ENCODE data around the gene RIPK1.
"Not testable (repeated sequence)": the region's sequence is repeated elsewhere in the genome, so short reads cannot be mapped to it uniquely, and the experiment has no call there.

Gene RIPK1

DNA sequence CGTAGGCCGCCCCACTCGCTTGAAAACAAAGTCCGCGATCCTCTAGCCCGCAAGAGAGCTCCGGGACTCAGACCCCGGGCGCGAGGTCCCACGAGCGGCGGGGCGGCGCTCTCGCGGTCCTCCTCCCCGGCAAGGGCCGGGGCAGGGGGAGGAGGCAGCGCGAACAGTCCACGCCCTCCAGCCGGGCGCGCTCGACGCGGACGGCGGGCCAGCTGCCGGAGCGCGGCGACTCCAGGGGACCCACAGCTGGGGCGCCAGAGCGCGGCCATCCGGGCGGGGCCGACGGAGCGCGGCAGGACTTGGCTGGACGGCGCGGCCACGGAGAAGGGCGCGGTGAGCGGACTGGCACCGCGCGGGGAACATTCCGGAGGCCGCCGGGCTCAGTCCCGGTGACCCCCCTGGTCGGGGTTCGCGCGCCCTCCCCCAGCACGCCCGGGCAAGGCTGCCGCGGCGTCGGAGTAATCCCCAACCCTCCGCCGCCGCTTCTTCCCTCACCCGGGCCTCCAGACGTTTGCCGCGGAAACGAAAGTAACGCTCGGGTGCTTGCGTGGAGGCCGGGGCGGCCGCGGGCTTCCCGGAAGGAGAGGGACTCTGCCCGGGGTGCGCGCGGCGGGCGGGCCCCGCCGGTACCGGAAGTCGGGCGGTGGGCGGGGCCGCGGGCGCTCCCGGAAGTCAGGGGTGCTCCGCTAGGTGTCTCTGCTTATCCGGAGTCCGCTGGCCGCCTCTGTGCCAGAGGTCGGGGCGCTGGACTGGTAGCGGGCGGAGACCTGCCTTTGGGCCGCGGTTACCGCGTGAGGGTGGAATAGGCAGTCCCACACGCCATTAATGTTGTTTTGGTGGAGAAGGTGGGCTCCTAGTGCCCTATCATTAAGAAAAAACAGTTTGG, at the start of gene RIPK1:
Gene RIPK1 (plus strand): TSS at position 166 of the 886 bp plus-strand sequence. CDS start 8,330 bp downstream, outside the sequence.
- peak; percentile 95 for DNase-seq (ENCODE audit: low read depth)

DNA sequence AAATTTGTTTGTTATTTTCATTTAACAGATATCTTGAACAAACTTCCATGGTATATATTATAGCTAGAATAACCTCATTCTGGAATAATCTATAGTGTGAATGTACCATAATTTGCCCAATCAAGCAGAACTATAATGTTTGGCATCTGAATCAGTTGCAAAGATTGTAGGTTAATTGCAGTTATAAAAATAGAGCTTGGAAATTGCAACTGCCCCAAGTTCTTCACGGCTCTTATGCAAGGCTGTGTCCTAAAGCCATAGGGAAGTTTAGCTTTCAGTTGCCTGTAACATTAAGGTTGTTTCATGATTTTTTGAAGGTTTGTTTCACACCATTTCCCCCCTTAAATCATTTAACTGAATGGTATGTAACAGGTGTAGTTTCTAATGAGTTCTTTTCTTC, 49.2 kb upstream of the RIPK1 start:
- DNase-seq (ENCODE audit: low read depth), result no peak

DNA sequence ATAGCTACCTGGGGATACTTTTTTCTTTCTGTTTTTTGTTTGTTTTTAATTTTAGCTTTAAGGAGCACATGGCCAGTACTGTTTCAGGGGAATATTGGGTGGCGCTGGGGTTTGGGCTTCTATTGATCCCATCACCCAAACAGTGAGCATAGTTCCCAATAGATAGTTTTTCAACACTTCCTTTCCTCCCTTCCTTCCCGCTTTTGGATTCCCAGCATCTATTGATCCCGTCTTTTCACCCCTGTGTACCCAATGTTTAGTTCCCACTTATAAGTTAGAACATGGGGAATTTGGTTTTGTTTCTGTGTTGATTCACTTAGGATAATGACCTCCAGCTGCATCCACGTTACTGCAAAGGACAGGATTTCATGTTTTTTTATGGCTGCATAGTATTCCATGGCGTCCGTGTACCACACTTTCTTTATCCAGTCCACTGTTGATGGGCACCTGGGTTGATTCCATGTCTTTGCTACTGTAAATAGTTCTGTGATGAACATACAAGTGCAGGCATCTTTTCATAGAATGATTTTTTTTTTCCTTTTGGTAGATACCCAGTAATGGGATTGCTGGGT, 48.5 kb upstream of the RIPK1 start:
- DNase-seq (ENCODE audit: low read depth), result no peak

DNA sequence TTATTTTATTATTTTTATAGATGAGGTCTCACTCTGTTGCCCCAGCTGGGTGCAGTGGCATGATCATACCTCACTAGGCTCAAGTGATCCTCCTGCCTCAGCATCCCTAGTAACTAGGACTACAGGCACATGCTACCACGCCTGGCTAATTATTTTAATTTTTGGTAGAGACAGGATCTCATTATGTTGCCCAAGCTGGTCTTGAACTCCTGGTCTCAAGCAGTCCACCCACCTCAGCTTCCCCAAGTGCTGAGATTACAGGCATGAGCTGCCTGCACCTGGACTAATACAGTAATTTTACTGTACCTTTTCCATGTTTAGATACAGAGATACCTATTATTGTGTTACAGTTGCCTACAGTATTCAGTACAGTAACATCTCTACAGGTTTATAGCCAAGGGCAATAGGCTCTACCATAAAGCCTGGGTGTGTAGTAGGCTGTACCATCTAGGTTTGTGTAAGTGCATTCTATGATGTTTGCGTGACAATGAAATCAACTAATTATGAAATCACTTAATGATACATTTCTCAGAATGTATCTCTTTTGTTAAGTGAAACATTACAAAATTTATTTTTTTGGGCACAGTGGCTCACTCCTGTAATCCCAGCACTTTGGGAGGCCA, 47.2 kb upstream of the RIPK1 start:
- DNase-seq (ENCODE audit: low read depth), result not testable (repeated sequence)

DNA sequence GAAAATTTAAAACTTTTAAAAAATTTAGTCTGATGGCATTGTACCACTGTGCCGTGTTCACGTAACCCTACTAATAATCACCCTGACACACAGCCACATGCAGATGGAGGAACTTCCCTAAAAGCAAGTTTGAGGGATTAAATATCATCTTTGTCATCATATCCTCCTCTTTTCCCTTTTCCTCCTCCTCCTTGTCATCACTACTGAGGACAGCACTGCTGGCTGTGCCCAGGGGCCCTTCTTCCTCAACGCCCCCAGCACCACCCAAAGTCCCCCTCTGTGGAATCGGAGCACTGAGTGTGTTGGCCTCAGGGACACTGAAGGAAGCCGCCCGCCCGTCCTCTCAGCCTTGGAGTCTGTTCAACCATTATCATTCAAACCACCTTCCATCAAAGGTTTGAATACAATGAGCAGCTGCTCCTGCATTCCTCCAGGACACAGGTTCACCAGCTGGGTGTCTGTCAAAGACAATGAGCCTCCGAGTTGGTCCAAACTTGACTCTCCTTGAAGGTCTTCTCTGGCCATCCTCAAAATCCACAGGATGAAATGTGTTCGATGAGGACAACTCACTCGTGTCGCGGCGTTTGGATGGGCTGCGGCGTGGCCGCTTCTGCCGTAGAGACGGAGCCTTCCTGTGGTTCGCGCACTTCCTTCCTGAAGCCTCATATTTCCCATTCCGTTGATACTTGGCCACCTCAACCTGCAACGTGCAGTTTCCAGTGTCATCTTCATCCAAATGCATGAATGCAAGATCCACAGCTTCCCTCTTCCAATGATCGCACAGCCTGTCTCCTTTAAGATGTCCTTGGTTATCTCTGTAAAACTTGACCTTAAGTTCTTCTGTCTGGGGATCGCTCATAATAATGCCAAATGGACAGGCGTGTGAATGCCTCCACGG, 45.3 kb upstream of the RIPK1 start:
- no peak for DNase-seq (ENCODE audit: low read depth)

DNA sequence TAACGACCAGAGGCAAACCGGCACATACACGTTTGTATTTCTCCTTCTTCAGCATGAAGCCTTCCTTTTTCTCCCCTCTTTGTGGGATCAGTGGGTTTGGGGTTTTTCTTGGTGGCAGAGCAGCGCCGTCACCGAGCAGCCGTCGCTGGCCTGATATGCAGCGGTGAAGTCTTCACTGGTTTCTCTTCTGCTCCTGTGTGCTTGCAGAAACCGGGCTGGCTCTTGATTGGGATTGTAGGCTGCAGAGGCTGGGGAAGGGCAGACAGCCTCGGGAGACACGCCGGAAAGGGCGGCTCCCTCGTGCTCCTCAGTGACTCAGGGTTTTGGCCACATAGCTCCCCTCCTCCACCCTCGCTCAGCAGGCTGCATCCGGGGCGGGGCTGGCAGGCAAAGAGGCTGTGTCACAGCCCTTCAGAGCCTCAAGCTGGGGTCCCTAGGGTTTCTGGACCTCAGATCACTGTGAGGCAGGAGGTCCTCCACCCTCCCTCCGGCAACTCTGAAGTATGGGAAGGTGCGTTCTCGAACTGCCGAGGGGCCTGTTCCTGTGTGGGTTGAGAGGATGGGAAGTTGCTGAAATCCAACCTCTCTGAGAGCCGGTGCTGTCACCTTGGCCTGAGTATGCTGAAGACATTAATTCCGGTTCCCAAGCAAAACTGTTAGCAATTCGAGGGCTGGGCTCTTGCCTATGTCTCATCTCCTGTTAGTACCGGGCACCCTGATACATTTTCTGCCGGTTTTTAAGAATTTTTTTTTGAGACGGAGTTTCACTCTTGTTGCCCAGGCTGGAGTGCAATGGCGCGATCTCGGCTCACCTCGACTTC, 44.4 kb upstream of the RIPK1 start:
- DNase-seq (ENCODE audit: low read depth), result peak; percentile 83

DNA sequence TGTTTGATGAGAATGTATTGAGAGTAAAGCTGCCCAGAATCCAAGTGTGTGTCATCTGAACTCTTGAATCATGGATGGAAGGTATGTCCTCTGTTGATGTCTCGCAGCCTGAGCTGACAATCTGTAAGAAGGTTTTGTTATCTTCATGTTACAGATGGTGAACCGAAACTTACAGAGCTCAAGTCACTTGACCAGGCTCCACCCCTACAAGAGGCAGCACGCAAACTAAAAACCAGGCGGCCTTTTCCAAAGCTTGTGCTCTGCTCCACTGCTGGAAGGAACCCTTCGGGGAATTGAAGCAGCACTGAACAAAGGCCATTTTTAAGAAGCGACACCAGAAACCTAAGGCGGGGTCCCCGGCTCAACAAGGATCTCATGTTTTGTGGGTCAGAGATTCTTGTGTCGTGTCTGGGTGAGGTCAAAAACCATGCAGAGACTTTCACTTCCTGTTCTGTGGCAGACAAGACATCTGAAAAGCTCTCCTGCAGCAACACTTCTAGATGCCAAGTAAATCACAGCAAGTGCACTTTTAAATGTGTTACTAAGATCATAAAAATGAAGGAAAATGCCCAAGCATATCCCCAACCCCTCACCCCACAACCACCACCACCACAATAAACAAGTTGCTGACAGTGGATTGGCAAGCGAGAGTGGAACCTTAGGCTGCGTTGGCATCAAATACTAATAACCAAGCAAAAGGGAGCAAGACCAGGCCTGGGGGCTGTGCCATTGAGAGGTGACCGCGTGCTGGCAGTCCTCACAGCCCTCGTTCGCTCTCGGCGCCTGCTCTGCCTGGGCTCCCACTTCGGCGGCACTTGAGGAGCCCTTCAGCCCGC, 41.3 kb upstream of the RIPK1 start:
- DNase-seq (ENCODE audit: low read depth), result peak; percentile 14

DNA sequence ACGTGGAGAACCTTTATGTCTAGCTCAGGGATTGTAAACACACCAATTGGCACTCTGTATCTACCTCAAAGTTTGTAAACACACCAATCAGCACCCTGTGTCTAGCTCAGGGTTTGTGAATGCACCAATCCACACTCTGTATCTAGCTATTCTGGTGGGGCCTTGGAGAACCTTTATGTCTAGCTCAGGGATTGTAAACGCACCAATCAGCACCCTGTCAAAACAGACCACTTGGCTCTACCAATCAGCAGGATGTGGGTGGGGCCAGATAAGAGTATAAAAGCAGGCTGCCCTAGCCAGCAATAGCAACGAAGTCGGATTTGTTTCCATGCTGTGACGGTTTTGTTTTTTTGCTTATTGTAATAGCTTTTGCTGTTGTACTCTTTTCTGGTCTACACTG, 40.1 kb upstream of the RIPK1 start:
- not testable (repeated sequence) for DNase-seq (ENCODE audit: low read depth)

DNA sequence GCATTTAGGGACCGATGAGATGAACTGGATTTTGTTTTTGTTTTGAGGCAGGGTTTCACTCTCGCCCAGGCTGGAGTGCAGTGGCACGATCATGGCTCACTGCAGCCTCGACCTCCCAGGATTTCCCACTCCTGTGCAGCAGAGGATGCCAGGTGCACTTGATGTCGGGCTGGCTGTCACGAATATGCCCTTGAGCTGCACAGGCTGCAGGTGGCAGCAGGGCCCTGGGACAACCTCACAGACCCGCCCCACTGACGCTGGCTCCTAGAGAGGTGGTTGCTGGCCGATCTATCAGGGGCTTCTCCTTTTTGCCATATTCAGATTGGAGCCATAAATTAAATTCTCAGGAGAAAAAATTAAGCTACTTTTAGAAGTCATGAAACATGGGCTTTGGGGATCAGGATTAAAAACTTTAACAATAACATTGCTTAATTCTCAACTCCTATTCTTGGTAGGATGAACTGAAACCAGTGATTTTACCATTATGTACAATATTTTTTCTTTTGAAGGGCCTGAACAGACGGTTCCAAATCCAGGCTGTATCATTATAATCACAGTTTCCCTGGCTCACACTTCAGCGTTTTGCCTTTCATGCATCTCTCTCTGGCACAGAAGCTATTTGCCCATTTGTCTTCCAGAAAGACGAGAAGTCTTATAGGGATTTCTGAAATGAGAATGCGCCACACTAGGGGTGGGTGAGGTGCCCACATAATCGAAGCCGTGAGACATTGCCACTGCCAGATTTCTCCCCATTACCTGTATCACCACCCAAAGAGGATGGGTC, 36.2 kb upstream of the RIPK1 start:
- DNase-seq (ENCODE audit: low read depth), result no peak

DNA sequence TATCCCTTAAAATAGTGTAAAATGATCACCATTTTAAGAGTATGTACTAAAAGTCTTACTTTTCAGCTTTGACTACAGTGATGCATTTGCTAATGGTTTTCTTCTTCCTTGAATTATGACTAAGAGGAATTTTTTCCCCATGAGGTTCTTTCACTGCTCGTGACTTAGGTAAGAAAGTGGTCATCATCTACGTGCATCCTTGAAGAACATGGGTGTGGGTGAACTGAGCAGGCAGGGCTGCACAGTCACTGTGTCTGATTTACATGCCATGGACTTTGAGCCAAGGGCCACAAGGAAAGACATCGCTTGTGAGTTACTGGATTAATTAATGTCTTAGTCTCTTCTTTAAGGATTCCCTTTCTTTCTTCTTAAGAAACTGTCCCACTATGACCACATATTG, 35.3 kb upstream of the RIPK1 start:
- DNase-seq (ENCODE audit: low read depth), result no peak

DNA sequence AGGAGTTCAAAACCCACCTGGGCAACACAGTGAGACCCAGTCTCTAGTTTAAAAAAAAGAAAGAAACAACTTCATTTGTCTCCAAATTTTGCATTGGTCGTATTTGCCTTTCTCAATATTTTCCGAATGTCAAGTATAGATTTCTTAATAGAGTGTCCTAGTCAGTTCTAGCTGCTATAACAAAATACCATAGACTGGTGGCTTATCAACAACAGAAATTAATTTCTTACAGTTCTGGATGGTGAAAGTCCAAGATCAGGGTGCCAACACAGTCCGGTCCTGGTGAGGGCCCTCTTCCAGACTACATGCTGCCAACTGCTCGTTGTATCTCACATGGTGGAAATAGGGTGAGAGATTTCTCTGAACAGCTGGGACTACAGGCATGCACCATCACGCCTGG, 34.6 kb upstream of the RIPK1 start:
- no peak for DNase-seq (ENCODE audit: low read depth)

DNA sequence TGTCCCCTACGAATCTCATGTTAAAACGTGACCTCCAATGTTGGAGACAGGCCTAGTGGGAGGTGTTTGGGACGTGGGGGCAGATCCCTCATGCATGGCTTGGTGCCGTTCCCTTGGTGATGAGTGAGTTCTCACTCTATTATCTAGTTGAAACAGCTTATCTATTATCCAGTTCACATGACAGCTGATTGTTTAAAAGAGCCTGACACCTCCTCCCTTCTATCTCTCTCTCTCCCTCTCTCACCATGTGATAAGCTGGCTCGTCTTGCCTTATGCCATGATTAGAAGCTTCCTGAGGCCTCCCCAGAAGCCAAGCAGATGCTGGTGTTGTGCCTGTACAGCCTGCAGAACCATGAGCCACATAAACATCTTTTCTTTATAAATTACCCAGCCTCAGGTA, 32.9 kb upstream of the RIPK1 start:
- no peak for DNase-seq (ENCODE audit: low read depth)

DNA sequence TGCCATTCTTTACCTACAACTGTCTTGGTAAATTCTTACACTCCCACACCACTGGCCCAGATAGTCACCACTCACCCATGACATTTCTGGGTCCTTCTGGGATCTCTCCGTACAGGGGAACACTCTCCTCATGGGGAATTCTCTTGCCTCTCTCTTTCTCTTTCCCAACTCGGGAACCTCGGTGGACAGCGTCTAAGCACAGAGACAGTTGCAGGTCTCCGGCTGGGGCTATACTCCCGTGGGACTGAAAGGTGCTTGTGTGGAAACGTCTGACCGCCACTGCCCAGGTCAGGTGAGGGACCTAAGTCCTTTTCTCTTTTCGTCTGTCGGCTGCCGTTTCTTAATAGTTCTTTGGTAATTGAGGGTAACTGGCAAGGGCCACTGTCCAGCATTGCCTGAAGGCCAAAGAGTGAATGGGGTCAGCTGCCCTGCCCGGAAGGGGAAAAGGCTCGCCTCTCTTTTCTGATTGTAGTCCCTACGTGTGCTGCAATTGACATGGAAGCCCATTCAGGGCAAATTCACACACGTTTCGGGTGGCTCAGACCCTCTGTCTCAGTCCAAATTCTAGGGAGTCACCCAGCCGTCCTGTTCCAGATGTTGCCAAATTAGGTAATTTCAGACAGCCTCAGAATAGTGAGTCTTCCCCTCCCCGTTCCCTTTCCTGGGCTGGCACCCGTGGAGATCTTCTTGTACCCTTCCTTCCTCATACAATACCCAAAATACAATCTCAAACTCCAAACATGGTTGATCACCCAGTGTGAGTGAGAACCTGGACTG, 31.2 kb upstream of the RIPK1 start:
- no peak for DNase-seq (ENCODE audit: low read depth)

DNA sequence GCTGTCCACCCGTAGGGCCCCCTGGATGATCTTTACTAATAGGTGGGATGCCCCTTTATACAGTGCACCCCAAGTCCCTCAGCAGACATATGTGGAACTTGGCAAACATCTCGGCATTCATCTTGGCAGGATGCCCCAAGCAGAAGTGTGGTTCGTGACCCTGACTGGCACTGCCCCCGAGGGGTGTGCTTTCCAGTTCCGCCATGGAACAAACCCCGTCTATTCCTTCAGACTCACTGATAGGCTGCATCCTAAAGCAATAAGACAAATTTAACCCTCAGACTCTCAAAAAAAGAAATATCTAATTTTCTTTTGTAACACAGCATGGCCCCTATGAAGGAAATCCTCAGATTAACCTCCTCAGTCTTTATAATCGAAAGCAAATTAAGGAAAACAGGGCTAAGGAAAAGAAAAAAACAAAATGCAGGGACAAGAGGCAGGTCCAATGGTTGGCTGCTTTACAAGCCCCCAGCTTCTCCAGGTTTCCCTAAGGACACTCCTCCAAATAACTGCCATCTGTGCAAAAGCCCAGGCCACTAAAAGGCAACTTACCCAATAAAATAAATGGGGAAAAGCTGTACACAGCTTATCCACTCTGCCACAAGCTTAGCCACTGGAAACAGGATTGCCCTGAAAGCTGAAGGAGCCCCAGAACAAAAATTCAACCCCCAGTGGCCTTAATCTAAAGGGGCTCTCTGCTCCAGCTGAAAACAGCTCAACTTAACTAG, 30.5 kb upstream of the RIPK1 start:
- DNase-seq (ENCODE audit: low read depth), result no peak

DNA sequence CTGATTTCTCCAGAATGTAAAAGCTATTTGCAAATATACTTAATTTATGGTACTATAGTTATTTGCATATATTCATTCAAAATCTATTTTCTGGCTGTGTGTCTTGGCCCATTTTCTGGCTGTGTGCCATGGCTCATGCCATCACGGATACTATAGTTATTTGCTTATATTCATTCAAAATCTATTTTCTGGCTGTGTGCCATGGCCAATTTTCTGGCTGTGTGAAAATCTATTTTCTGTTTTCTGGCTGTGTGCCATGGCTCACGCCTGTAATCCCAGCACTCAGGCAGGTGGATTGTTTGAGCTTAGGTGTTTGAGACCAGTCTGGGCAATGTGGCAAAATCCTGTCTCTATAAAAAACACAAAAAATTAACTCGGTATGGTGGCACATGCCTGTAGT, 28.9 kb upstream of the RIPK1 start:
- no peak for DNase-seq (ENCODE audit: low read depth)

DNA sequence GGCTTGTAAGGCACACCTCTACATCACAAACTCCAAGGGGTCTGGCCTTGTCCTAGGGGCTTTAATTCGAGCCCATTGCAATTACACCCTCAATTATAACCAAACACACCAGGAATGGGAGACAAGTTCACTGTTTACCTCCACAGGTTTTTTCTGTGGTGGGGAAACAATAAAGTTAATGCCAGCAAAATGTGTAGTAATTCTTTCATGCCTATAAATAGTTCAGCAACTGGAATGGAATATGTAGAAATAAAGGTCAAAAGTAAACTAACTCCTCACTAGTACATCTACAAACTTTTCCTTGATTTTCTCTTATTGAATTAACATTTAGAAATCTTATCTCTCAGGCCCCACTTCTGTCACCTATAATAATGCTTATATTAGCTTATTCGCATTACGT, 27.1 kb upstream of the RIPK1 start:
- DNase-seq (ENCODE audit: low read depth), result no peak

DNA sequence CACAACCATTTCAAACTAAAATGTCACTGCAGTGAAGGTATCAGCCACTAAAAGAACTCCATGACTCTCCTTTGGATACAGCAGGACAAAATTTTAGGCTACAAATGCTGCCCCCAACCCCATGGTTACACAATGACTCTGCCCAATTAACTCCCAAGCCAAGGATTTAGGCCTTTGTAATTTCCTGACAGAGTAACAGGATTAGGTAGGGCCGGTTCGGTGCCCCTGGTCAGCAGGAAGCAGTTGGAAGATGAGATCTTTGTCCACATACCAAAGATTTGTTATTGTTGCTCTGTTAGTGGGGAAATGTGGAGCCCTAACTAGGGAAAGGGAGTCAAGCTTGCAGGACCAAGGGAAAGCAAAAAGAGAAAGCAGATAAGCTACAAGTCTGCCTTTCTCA, 26.7 kb upstream of the RIPK1 start:
- no peak for DNase-seq (ENCODE audit: low read depth)

DNA sequence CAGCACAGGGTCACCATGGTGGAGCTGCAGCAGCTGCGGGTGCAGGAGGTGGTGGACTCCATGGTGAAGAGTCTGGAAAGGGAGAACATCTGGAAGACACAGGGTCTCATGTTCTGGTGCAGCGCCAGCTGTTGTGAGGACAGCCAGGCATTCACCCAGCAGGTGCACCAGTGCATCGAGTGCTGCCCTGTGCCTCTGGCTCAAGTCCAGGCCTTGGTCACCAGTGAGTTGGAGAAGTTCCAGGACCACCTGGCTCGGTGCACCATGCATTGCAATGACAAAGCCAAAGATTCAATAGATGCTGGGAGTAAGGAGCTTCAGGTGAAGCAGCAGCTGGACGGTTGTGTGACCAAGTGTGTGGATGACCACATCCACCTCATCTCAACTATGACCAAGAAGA, 22.9 kb upstream of the RIPK1 start:
- DNase-seq (ENCODE audit: low read depth), result no peak

Data from activated T-helper 1 cell treated with Interleukin-2 at 50 U/mL for 16 hours (primary cell).